Stomach (tissue), 9 donors: Measurements from ENCODE around the gene SORCS3. TPM values are rescaled to one million over a fixed set of nuclear protein-coding genes. Genes with fewer than 3 reads are reported as not detected.

ENCODE experiments used
- DNase-seq, 2 donors: peaks; one replicate each; pipeline versions ENCODE4 v3.0.0 to v3.0.0-alpha.2; 2013 to 2019
- H3K27ac ChIP-seq, 5 donors: fragments of 200-600 bp in 4 of 5; sonication (generic) in 4 of 5; one replicate each; pipeline ENCODE4 v1.5.1; 2013 to 2019; ENCODE audit warnings: mild to moderate bottlenecking in 1 of 5, moderate library complexity in 1 of 5
- H3K27me3 ChIP-seq, 3 donors: fragments of 200-600 bp; sonication (generic); one replicate each; pipeline ENCODE4 v1.5.1; 2017 to 2019; ENCODE audit warnings: mixed run types in 1 of 3
- H3K36me3 ChIP-seq, 4 donors: fragments of 200-600 bp; sonication (generic); 1 replicate in 3 of 4; 2 replicates in 1 of 4; pipeline ENCODE4 v1.5.1; 2016 to 2019
- H3K4me1 ChIP-seq, 4 donors: fragments of 200-600 bp; sonication (generic); one replicate each; pipeline ENCODE4 v1.5.1; 2016 to 2019
- H3K4me3 ChIP-seq, 4 donors: fragments of 200-600 bp; sonication (generic) in 3 of 4; one replicate each; pipeline ENCODE4 v1.5.1; 2016 to 2019; ENCODE audit warnings: mild to moderate bottlenecking in 1 of 4
- H3K9me3 ChIP-seq, 4 donors: fragments of 200-600 bp; sonication (generic); one replicate each; pipeline ENCODE4 v1.5.1; 2016 to 2019
- CTCF ChIP-seq, 7 experiments: fragments of 450-650 bp in 4 of 7; fragments of 200-600 bp in 3 of 7; sonication (generic) in 3 of 7; IDR thresholded peaks; one replicate each; pipeline ENCODE4 v1.5.1; 2016 to 2019; ENCODE audit warnings: antibody characterized with exemption in 7 of 7, control low read depth in 2 of 7, mild to moderate bottlenecking in 1 of 7
- EP300 ChIP-seq: sonication (generic); formaldehyde crosslinking; IDR thresholded peaks from one replicate; pipeline ENCODE4 v1.6.1; 2017; ENCODE audit warnings: antibody characterized with exemption
- POLR2A ChIP-seq, 4 donors: fragments of 450-650 bp; IDR thresholded peaks; one replicate each; pipeline ENCODE4 v1.6.1; 2016; ENCODE audit warnings: antibody characterized with exemption in 4 of 4, control low read depth in 2 of 4, mild to moderate bottlenecking in 1 of 4, moderate library complexity in 1 of 4
- POLR2AphosphoS5 ChIP-seq, 3 donors: sonication (generic); formaldehyde crosslinking; IDR thresholded peaks; one replicate each; pipeline ENCODE4 v1.6.1; 2016; ENCODE audit warnings: antibody characterized with exemption in 3 of 3
- WGBS, 5 donors: extraction: QIAGEN DNeasy Blood & Tissue Kit in 3 of 5; methylation state at CpG; one replicate each; pipeline versions ENCODE4 v1.1.5 to v1.1.7; 2013 to 2018; 5-methylcytosine and 5-hydroxymethylcytosine counted together
- intact Hi-C: fragments of 100-400 bp; cut with DNase I; formaldehyde crosslinking; loops from one replicate; pipeline ENCODE4 v1.15.1; 2023; ENCODE audit warnings: low total_unique reads
- polyA plus RNA-seq, 3 donors: library from polyadenylated mRNA; stranded (reverse); fragments of 200-250 nt; gene quantifications; one replicate each; pipeline ENCODE4 v1.2.3, GENCODE V29; 2013
- total RNA-seq, 5 donors: library from RNA; depleted of rRNA; stranded (reverse); fragments of >200 nt; gene quantifications; one replicate each; pipeline versions ENCODE4 v1.1.0 to v1.2.3, GENCODE V29; 2014 to 2016
- donor health status: healthy with polysubstance abuse.
- donor health status: Bipolar disorder and iron deficiency.
- donor health status: healthy.

Gene SORCS3
- total and polyA plus RNA-seq, 8 donors, result 0.06 to 2.6 (median 0.20) TPM; not detected in 4

- intact Hi-C loops, result no loop called here
- no peak overlapping the region for H3K27ac ChIP-seq
- H3K9me3 ChIP-seq, result no peaks in the 10 kb centered on the region
- no peaks in the 10 kb centered on the region for H3K36me3 ChIP-seq
- 50 to 70% (median 61%) methylated on average over 2 of the region's 2 CpGs for WGBS, 5 donors
- DNase-seq, result no peak
- H3K27me3 ChIP-seq, result peaks cover 0 to 9% (median 0%) of the 10 kb centered on the region in 3 donors
- H3K4me3 ChIP-seq, result no peak overlapping the region
- H3K4me1 ChIP-seq, result no peaks in the 10 kb centered on the region
- TF ChIP-seq EP300 (no peak), POLR2AphosphoS5 (IDR thresholded peaks at IDR 0.05) (no peak), CTCF (IDR thresholded peaks at IDR 0.05) (no peak), POLR2A (IDR thresholded peaks at IDR 0.05) (no peak)
Measured at GRCh38 chr10:104784452-104784851, 143.4 kb downstream of the SORCS3 start.

- WGBS, 5 donors, result 32 to 68% (median 55%) methylated on average over 2 of the region's 2 CpGs
- H3K36me3 ChIP-seq, result no peaks in the 10 kb centered on the region
- H3K27ac ChIP-seq, result no peak overlapping the region
- no peaks in the 10 kb centered on the region for H3K4me1 ChIP-seq
- no peaks in the 10 kb centered on the region for H3K9me3 ChIP-seq
- H3K27me3 ChIP-seq, result peaks cover 0 to 5% (median 0%) of the 10 kb centered on the region in 3 donors
- no peak for DNase-seq
- no peak overlapping the region for H3K4me3 ChIP-seq
- intact Hi-C loops, result no loop called here
- TF ChIP-seq POLR2AphosphoS5 (IDR thresholded peaks at IDR 0.05) (no peak), POLR2A (IDR thresholded peaks at IDR 0.05) (no peak), CTCF (IDR thresholded peaks at IDR 0.05) (no peak), EP300 (no peak)
Measured at GRCh38 chr10:104791471-104791870, 150.4 kb downstream of the SORCS3 start.

- TF ChIP-seq EP300, result no peak
- no peak for TF ChIP-seq POLR2AphosphoS5 (IDR thresholded peaks at IDR 0.05)
- no peak for TF ChIP-seq POLR2A (IDR thresholded peaks at IDR 0.05)
- no peak for TF ChIP-seq CTCF (IDR thresholded peaks at IDR 0.05)
- H3K9me3 ChIP-seq, result no peaks in the 10 kb centered on the region
- H3K27ac ChIP-seq, result no peak overlapping the region
- no peak overlapping the region for H3K4me3 ChIP-seq
- DNase-seq, result no peak
- no peaks in the 10 kb centered on the region for H3K4me1 ChIP-seq
- WGBS, 5 donors, result 79 to 92% (median 90%) methylated on average over 3 of the region's 3 CpGs
- no peaks in the 10 kb centered on the region for H3K36me3 ChIP-seq
- H3K27me3 ChIP-seq, result no peaks in the 10 kb centered on the region
- intact Hi-C loops, result no loop called here
Measured at GRCh38 chr10:104795411-104795810, 154.3 kb downstream of the SORCS3 start.

- 40 to 56% (median 43%) methylated on average over 2 of the region's 2 CpGs for WGBS, 5 donors
- intact Hi-C loops, result no loop called here
- DNase-seq, result no peak
Measured at GRCh38 chr10:104796823-104797222, 155.7 kb downstream of the SORCS3 start.

More at GRCh38 chr10:104796823-104797222, 155.7 kb downstream of the SORCS3 start:
- no peaks in the 10 kb centered on the region for H3K9me3 ChIP-seq
- TF ChIP-seq CTCF (IDR thresholded peaks at IDR 0.05), result no peak
- TF ChIP-seq EP300, result no peak
- TF ChIP-seq POLR2A (IDR thresholded peaks at IDR 0.05), result no peak
- no peak for TF ChIP-seq POLR2AphosphoS5 (IDR thresholded peaks at IDR 0.05)
- H3K36me3 ChIP-seq, result no peaks in the 10 kb centered on the region
- no peaks in the 10 kb centered on the region for H3K4me1 ChIP-seq
- no peak overlapping the region for H3K27ac ChIP-seq
- H3K4me3 ChIP-seq, result no peak overlapping the region
- no peaks in the 10 kb centered on the region for H3K27me3 ChIP-seq
